ENCODE results near the gene SLC44A1.

SLC44A1 gene

DNA sequence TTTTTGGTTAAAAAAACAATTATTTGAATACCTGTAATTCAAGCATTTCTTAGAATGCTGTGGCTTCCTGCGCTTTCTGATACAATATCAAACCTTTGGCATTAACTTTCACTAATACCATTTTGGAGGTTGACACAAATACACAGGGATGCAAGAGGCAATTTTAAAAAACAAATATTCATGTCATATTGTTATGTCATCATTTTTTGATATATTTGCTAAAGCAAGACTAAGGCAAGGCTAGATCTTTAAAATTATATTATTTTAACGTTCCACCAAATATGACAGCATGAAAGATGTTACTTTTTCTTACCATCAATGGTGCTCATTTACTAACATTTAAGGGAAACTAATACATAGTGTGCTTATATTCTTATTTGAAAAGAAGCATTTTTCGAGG is 110.0 kb downstream of the SLC44A1 start:
- TF ChIP-seq EZH2 (IDR thresholded peaks at IDR 0.05; ENCODE audit: borderline replicate concordance, low read length), result no peak
- TF ChIP-seq, protein P1, sequence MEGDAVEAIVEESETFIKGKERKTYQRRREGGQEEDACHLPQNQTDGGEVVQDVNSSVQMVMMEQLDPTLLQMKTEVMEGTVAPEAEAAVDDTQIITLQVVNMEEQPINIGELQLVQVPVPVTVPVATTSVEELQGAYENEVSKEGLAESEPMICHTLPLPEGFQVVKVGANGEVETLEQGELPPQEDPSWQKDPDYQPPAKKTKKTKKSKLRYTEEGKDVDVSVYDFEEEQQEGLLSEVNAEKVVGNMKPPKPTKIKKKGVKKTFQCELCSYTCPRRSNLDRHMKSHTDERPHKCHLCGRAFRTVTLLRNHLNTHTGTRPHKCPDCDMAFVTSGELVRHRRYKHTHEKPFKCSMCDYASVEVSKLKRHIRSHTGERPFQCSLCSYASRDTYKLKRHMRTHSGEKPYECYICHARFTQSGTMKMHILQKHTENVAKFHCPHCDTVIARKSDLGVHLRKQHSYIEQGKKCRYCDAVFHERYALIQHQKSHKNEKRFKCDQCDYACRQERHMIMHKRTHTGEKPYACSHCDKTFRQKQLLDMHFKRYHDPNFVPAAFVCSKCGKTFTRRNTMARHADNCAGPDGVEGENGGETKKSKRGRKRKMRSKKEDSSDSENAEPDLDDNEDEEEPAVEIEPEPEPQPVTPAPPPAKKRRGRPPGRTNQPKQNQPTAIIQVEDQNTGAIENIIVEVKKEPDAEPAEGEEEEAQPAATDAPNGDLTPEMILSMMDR (IDR thresholded peaks at IDR 0.05; ENCODE audit: low read length), result no peak
- no peak overlapping the region for H3K27ac ChIP-seq (ENCODE audit: low read depth, low read length, poor library complexity, severe bottlenecking)
- no peaks in the 10 kb centered on the region for H4K20me1 ChIP-seq (ENCODE audit: insufficient read depth, low read length)
- H3K36me3 ChIP-seq (ENCODE audit: insufficient read depth, low read length), result peaks cover 43% of the 10 kb centered on the region; the same call in 1 of the 2 replicates
- no peaks in the 10 kb centered on the region for H3K9me2 ChIP-seq (ENCODE audit: low read depth, low read length)
- H3F3A ChIP-seq (ENCODE audit: insufficient read depth, low read length), result no peaks in the 10 kb centered on the region
- H3K79me2 ChIP-seq (ENCODE audit: insufficient read depth, low read length), result no peaks in the 10 kb centered on the region
- H3K4me3 ChIP-seq (ENCODE audit: low read depth, low read length, poor library complexity, severe bottlenecking), result no peak overlapping the region
- no peak overlapping the region for H3K9ac ChIP-seq (ENCODE audit: low read length)
- no peak overlapping the region for H2AFZ ChIP-seq (ENCODE audit: low read length)
- H3K9me3 ChIP-seq (ENCODE audit: low read length), result no peaks in the 10 kb centered on the region
- no peak overlapping the region for H3K4me2 ChIP-seq (ENCODE audit: low read length)
- H3K27me3 ChIP-seq (ENCODE audit: insufficient read depth, low read length), result no peaks in the 10 kb centered on the region
- peaks cover 10% of the 10 kb centered on the region for H3K4me1 ChIP-seq (ENCODE audit: insufficient read depth, low read length, severe bottlenecking)

DNA sequence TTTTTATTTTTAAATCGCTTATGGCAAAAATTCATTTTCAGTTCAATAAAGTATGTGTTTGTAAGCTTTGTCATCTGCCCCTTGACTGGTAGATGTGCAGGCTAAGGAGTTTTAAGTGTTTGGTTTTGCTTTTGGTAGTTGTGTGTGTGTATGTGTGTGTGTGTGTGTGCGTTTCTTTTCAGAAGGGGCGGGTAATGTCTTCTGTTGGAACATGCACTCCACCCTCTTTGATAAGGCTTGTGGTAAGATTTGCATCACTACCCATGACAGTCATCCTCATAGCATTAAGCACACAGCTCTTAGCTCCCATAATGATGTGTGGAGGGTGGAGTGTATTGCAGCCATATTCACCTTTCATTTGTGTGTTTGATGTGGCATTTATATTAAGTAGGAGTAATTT is 111.3 kb downstream of the SLC44A1 start:
- Histone ChIP-seq H3K36me3 (ENCODE audit: insufficient read depth, low read length) (peaks cover 37% of the 10 kb centered on the region; the same call in 1 of the 2 replicates), H3K9me3 (ENCODE audit: low read length) (no peaks in the 10 kb centered on the region), H3K27me3 (ENCODE audit: insufficient read depth, low read length) (no peaks in the 10 kb centered on the region), H3K9me2 (ENCODE audit: low read depth, low read length) (no peaks in the 10 kb centered on the region), H3K4me3 (ENCODE audit: low read depth, low read length, poor library complexity, severe bottlenecking) (no peak overlapping the region), H3F3A (ENCODE audit: insufficient read depth, low read length) (no peaks in the 10 kb centered on the region), H3K4me1 (ENCODE audit: insufficient read depth, low read length, severe bottlenecking) (peaks cover 10% of the 10 kb centered on the region), H3K79me2 (ENCODE audit: insufficient read depth, low read length) (no peaks in the 10 kb centered on the region), H3K27ac (ENCODE audit: low read depth, low read length, poor library complexity, severe bottlenecking) (no peak overlapping the region), H3K9ac (ENCODE audit: low read length) (no peak overlapping the region), H3K4me2 (ENCODE audit: low read length) (no peak overlapping the region), H2AFZ (ENCODE audit: low read length) (no peak overlapping the region), H4K20me1 (ENCODE audit: insufficient read depth, low read length) (no peaks in the 10 kb centered on the region)
- TF ChIP-seq, protein P1 (IDR thresholded peaks at IDR 0.05; ENCODE audit: low read length), result no peak
- TF ChIP-seq EZH2 (IDR thresholded peaks at IDR 0.05; ENCODE audit: borderline replicate concordance, low read length), result no peak

DNA sequence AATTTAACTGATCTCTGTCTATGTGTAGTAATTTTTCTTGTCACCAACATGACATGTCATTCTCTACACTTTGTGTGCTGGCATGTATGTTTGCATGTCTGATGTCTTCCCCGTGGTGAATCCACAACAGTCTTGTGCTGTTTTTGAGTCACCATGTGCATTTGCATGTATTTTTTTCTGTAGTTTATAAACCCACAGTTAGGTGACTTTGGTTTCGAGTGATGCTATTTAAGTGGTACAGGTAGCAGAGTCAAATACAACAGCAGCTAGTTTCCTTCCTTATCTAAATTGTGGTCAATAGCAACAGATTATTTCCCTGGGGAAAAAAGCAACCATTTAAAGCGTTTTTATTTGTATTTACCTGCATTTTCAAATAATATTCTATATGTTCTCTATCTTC is 113.5 kb downstream of the SLC44A1 start:
- Histone ChIP-seq H3K27ac (ENCODE audit: low read depth, low read length, poor library complexity, severe bottlenecking) (no peak overlapping the region), H3K4me1 (ENCODE audit: insufficient read depth, low read length, severe bottlenecking) (peaks cover 10% of the 10 kb centered on the region), H3K79me2 (ENCODE audit: insufficient read depth, low read length) (no peaks in the 10 kb centered on the region), H3K9me2 (ENCODE audit: low read depth, low read length) (no peaks in the 10 kb centered on the region), H3K9me3 (ENCODE audit: low read length) (no peaks in the 10 kb centered on the region), H3K27me3 (ENCODE audit: insufficient read depth, low read length) (no peaks in the 10 kb centered on the region), H2AFZ (ENCODE audit: low read length) (no peak overlapping the region), H4K20me1 (ENCODE audit: insufficient read depth, low read length) (no peaks in the 10 kb centered on the region), H3K4me2 (ENCODE audit: low read length) (no peak overlapping the region), H3K36me3 (ENCODE audit: insufficient read depth, low read length) (peaks cover 48% of the 10 kb centered on the region; the same call in 1 of the 2 replicates), H3K4me3 (ENCODE audit: low read depth, low read length, poor library complexity, severe bottlenecking) (no peak overlapping the region), H3F3A (ENCODE audit: insufficient read depth, low read length) (no peaks in the 10 kb centered on the region), H3K9ac (ENCODE audit: low read length) (no peak overlapping the region)
- no peak for TF ChIP-seq EZH2 (IDR thresholded peaks at IDR 0.05; ENCODE audit: borderline replicate concordance, low read length)
- TF ChIP-seq, protein P1 (IDR thresholded peaks at IDR 0.05; ENCODE audit: low read length), result no peak

Measured in OCI-LY1 (cell line).